ENCODE data around the gene TYMP.
"Not testable (repeated sequence)": the region's sequence is repeated elsewhere in the genome, so short reads cannot be mapped to it uniquely, and the experiment has no call there.

Gene TYMP

DNA sequence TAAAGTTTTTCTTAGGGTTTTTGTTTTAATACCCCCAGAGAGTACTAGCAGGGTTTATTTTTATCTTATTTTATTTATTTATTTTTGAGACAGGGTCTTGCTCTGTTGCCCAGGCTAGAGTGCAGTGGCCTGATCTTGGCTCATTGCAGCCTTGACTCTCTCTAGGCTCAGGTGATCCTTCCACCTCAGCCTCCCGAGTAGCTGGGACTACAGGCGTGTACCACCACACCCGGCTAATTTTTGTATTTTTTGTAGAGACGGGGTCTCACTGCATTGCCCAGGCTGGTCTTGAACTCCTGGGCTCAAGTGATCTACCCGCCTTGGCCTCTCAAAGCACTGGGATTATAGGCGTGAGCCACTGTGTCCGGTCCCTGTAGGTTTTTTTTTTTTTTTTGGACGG is 9.6 kb downstream of the TYMP start:
- peak; percentile 99 for TF ChIP-seq ZNF121 (tag by site-specific recombination; IDR thresholded peaks at IDR 0.05)
- H3K36me3 ChIP-seq (ENCODE audit: control insufficient read depth in 2 of 2, insufficient read depth in 1 of 2, low read length in 2 of 2): peaks cover 0 to 83% of the 10 kb centered on the region in 2 experiments; a peak in 2 of 3 replicates
- H3K4me3 ChIP-seq (ENCODE audit: low read depth, low read length); H3K4me1 ChIP-seq (ENCODE audit: control insufficient read depth, insufficient read depth, low read length); H3K9me3 ChIP-seq (ENCODE audit: control insufficient read depth, insufficient read depth, low read depth, low read length); H3K27ac ChIP-seq (ENCODE audit: extremely low read depth, low read depth, low read length); CTCF ChIA-PET; POLR2A ChIA-PET: not testable (repeated sequence)

DNA sequence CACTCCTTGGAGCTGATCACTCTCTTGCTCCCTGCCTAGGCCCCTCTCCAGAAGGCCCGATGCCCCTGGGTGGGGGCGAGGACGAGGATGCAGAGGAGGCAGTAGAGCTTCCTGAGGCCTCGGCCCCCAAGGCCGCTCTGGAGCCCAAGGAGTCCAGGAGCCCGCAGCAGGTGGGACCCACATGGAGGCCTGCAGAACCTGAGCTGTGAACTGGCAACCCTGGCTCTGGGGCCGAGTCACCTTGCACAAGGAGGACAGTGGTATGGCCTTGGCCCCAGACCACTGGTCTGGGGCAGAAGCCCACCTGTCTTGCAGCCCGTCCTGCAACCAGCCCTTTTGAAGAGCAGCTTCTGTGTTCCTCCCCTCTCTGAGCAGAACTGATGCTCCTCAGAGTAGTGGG is 10.7 kb downstream of the TYMP start:
- POLR2A ChIA-PET: interaction anchor here (3.2 kb wide), 1 partner anchor 11 kb away, joined by 12 read pairs; the partner anchor contains the start of genes LMF2 and NCAPH2
- CTCF ChIA-PET: interaction anchor here (1.4 kb wide), 1 partner anchor 44 kb away, joined by 3 read pairs; the partner anchor contains the start of gene SYCE3
- H3K36me3 ChIP-seq (ENCODE audit: control insufficient read depth in 2 of 2, insufficient read depth in 1 of 2, low read length in 2 of 2): peaks cover 0 to 87% of the 10 kb centered on the region in 2 experiments; a peak in 2 of 3 replicates
- no peaks in the 10 kb centered on the region for H3K4me1 ChIP-seq (ENCODE audit: control insufficient read depth, insufficient read depth, low read length)
- TF ChIP-seq ZXDB (tag by site-specific recombination; IDR thresholded peaks at IDR 0.05) (no peak), ZNF530 (tag by site-specific recombination; IDR thresholded peaks at IDR 0.05; ENCODE audit: low read depth) (no peak), ZNF529 (tag by site-specific recombination; IDR thresholded peaks at IDR 0.05; ENCODE audit: insufficient replicate concordance) (no peak), OVOL3 (tag by site-specific recombination; IDR thresholded peaks at IDR 0.05) (no peak), ZNF610 (tag by site-specific recombination; IDR thresholded peaks at IDR 0.05; ENCODE audit: borderline replicate concordance) (no peak)
- TF ChIP-seq, protein P1, sequence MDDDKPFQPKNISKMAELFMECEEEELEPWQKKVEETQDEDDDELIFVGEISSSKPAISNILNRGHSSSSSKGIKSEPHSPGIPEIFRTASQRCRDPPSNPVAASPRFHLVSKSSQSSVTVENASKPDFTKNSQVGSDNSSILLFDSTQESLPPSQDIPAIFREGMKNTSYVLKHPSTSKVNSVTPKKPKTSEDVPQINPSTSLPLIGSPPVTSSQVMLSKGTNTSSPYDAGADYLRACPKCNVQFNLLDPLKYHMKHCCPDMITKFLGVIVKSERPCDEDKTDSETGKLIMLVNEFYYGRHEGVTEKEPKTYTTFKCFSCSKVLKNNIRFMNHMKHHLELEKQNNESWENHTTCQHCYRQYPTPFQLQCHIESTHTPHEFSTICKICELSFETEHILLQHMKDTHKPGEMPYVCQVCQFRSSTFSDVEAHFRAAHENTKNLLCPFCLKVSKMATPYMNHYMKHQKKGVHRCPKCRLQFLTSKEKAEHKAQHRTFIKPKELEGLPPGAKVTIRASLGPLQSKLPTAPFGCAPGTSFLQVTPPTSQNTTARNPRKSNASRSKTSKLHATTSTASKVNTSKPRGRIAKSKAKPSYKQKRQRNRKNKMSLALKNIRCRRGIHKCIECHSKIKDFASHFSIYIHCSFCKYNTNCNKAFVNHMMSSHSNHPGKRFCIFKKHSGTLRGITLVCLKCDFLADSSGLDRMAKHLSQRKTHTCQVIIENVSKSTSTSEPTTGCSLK (tag by site-specific recombination; IDR thresholded peaks at IDR 0.05): no peak
- TF ChIP-seq, protein P2, sequence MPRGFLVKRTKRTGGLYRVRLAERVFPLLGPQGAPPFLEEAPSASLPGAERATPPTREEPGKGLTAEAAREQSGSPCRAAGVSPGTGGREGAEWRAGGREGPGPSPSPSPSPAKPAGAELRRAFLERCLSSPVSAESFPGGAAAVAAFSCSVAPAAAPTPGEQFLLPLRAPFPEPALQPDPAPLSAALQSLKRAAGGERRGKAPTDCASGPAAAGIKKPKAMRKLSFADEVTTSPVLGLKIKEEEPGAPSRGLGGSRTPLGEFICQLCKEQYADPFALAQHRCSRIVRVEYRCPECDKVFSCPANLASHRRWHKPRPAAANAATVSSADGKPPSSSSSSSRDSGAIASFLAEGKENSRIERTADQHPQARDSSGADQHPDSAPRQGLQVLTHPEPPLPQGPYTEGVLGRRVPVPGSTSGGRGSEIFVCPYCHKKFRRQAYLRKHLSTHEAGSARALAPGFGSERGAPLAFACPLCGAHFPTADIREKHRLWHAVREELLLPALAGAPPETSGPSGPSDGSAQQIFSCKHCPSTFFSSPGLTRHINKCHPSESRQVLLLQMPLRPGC (tag by site-specific recombination; IDR thresholded peaks at IDR 0.05): no peak
- TF ChIP-seq, protein P3, sequence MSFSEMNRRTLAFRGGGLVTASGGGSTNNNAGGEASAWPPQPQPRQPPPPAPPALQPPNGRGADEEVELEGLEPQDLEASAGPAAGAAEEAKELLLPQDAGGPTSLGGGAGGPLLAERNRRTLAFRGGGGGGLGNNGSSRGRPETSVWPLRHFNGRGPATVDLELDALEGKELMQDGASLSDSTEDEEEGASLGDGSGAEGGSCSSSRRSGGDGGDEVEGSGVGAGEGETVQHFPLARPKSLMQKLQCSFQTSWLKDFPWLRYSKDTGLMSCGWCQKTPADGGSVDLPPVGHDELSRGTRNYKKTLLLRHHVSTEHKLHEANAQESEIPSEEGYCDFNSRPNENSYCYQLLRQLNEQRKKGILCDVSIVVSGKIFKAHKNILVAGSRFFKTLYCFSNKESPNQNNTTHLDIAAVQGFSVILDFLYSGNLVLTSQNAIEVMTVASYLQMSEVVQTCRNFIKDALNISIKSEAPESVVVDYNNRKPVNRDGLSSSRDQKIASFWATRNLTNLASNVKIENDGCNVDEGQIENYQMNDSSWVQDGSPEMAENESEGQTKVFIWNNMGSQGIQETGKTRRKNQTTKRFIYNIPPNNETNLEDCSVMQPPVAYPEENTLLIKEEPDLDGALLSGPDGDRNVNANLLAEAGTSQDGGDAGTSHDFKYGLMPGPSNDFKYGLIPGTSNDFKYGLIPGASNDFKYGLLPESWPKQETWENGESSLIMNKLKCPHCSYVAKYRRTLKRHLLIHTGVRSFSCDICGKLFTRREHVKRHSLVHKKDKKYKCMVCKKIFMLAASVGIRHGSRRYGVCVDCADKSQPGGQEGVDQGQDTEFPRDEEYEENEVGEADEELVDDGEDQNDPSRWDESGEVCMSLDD (tag by site-specific recombination; IDR thresholded peaks at IDR 0.05): no peak
- H3K4me3 ChIP-seq (ENCODE audit: low read depth, low read length): no peak overlapping the region
- H3K27ac ChIP-seq (ENCODE audit: extremely low read depth, low read depth, low read length): no peak overlapping the region
- no peaks in the 10 kb centered on the region for H3K9me3 ChIP-seq (ENCODE audit: control insufficient read depth, insufficient read depth, low read depth, low read length)

DNA sequence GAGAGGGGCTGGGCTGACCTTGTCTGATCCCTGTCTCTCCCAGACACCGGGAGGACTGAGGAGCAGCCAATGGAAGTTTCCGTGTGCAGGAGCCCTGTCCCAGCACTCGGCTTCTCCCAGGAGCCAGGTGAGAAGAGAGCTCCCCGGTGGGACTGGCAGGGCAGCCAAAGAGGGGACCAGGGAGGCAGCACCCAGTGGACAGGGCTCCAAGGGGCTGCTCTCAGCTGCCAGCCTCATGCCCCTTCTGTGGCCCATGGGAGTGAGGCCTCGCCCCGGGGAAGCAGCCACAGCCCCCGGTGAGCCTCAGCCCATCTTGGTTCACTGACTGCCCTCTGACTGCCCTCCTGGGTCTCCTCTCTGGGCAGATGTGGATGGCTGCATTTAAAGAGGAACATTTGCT is 11.2 kb downstream of the TYMP start:
- Histone ChIP-seq H3K27ac (ENCODE audit: extremely low read depth, low read depth, low read length) (no peak overlapping the region), H3K9me3 (ENCODE audit: control insufficient read depth, insufficient read depth, low read depth, low read length) (no peaks in the 10 kb centered on the region), H3K4me1 (ENCODE audit: control insufficient read depth, insufficient read depth, low read length) (no peaks in the 10 kb centered on the region), H3K36me3 (ENCODE audit: control insufficient read depth in 2 of 2, insufficient read depth in 1 of 2, low read length in 2 of 2) (peaks cover 0 to 82% of the 10 kb centered on the region in 2 experiments; a peak in 2 of 3 replicates), H3K4me3 (ENCODE audit: low read depth, low read length) (no peak overlapping the region)
- CTCF ChIA-PET: interaction anchor here (0.7 to 1.4 kb wide), 2 partner anchors 12 to 44 kb away, joined by 3 read pairs; partner anchors contain the start of gene SYCE3
- TF ChIP-seq, protein P4, sequence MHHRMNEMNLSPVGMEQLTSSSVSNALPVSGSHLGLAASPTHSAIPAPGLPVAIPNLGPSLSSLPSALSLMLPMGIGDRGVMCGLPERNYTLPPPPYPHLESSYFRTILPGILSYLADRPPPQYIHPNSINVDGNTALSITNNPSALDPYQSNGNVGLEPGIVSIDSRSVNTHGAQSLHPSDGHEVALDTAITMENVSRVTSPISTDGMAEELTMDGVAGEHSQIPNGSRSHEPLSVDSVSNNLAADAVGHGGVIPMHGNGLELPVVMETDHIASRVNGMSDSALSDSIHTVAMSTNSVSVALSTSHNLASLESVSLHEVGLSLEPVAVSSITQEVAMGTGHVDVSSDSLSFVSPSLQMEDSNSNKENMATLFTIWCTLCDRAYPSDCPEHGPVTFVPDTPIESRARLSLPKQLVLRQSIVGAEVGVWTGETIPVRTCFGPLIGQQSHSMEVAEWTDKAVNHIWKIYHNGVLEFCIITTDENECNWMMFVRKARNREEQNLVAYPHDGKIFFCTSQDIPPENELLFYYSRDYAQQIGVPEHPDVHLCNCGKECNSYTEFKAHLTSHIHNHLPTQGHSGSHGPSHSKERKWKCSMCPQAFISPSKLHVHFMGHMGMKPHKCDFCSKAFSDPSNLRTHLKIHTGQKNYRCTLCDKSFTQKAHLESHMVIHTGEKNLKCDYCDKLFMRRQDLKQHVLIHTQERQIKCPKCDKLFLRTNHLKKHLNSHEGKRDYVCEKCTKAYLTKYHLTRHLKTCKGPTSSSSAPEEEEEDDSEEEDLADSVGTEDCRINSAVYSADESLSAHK (tag by site-specific recombination; IDR thresholded peaks at IDR 0.05): no peak
- TF ChIP-seq ZNF140 (tag by site-specific recombination; IDR thresholded peaks at IDR 0.05) (no peak), KLF16 (tag by site-specific recombination; IDR thresholded peaks at IDR 0.05) (no peak), ZNF292 (tag by site-specific recombination; IDR thresholded peaks at IDR 0.05; ENCODE audit: borderline replicate concordance, low read depth) (no peak), ZNF514 (tag by site-specific recombination; IDR thresholded peaks at IDR 0.05) (no peak), GLI2 (tag by site-specific recombination; IDR thresholded peaks at IDR 0.05; ENCODE audit: borderline replicate concordance, low read depth) (no peak), ZNF223 (tag by site-specific recombination; IDR thresholded peaks at IDR 0.05) (no peak)
- POLR2A ChIA-PET: interaction anchor here (3.2 kb wide), 1 partner anchor 10 kb away, joined by 12 read pairs; the partner anchor contains the start of genes LMF2 and NCAPH2
